ENCODE data around the gene SLC1A3.

The SLC1A3 gene

DNA sequence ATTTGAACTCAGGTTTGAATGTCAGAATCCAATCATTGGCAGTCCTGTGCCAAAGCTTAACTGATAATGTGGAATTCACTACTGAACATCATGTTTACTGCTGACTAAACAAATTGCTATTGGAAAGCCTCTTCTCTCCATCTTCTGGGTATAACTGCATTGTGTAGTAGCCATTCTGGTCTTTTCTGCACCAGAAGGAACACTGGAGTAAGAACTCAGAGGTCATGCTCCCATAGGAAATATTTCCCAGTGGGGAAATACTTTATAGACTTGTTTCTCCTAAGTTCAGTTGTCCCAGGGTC, 25.9 kb downstream of the SLC1A3 start:
- no peaks in the 10 kb centered on the region for H4K20me1 ChIP-seq (ENCODE audit: insufficient read depth, low read length)
- no peaks in the 10 kb centered on the region for H3K9me2 ChIP-seq (replicated peaks; ENCODE audit: insufficient read depth, low read length)
- H2AFZ ChIP-seq (ENCODE audit: low read length), result no peak overlapping the region
- no peaks in the 10 kb centered on the region for H3K36me3 ChIP-seq (replicated peaks; ENCODE audit: insufficient read depth, low read length)
- H3K9me3 ChIP-seq (replicated peaks; ENCODE audit: insufficient read depth, low read length), result no peaks in the 10 kb centered on the region
- no peaks in the 10 kb centered on the region for H3K4me1 ChIP-seq (ENCODE audit: low read length)
- no peak overlapping the region for H3K4me3 ChIP-seq (ENCODE audit: low read length)
- H3K4me2 ChIP-seq (ENCODE audit: low read depth, low read length), result no peak overlapping the region
- H3K27me3 ChIP-seq (replicated peaks; ENCODE audit: insufficient read depth, low read length), result no peaks in the 10 kb centered on the region
- H3F3A ChIP-seq (ENCODE audit: insufficient read depth, low read length), result no peaks in the 10 kb centered on the region
- H3K9ac ChIP-seq (ENCODE audit: low read length), result no peak overlapping the region
- no peak for DNase-seq
- no peak overlapping the region for H3K27ac ChIP-seq (ENCODE audit: low read length)
- H3K79me2 ChIP-seq (ENCODE audit: low read length), result no peaks in the 10 kb centered on the region
- TF ChIP-seq EZH2 (optimal IDR thresholded peaks at IDR 0.05; ENCODE audit: low read depth, low read length), result no peak
- TF ChIP-seq, protein P1, sequence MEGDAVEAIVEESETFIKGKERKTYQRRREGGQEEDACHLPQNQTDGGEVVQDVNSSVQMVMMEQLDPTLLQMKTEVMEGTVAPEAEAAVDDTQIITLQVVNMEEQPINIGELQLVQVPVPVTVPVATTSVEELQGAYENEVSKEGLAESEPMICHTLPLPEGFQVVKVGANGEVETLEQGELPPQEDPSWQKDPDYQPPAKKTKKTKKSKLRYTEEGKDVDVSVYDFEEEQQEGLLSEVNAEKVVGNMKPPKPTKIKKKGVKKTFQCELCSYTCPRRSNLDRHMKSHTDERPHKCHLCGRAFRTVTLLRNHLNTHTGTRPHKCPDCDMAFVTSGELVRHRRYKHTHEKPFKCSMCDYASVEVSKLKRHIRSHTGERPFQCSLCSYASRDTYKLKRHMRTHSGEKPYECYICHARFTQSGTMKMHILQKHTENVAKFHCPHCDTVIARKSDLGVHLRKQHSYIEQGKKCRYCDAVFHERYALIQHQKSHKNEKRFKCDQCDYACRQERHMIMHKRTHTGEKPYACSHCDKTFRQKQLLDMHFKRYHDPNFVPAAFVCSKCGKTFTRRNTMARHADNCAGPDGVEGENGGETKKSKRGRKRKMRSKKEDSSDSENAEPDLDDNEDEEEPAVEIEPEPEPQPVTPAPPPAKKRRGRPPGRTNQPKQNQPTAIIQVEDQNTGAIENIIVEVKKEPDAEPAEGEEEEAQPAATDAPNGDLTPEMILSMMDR (IDR thresholded peaks at IDR 0.05; ENCODE audit: low read length), result no peak
- TF ChIP-seq EZH2phosphoT487 (IDR thresholded peaks at IDR 0.05; ENCODE audit: low read length), result no peak

DNA sequence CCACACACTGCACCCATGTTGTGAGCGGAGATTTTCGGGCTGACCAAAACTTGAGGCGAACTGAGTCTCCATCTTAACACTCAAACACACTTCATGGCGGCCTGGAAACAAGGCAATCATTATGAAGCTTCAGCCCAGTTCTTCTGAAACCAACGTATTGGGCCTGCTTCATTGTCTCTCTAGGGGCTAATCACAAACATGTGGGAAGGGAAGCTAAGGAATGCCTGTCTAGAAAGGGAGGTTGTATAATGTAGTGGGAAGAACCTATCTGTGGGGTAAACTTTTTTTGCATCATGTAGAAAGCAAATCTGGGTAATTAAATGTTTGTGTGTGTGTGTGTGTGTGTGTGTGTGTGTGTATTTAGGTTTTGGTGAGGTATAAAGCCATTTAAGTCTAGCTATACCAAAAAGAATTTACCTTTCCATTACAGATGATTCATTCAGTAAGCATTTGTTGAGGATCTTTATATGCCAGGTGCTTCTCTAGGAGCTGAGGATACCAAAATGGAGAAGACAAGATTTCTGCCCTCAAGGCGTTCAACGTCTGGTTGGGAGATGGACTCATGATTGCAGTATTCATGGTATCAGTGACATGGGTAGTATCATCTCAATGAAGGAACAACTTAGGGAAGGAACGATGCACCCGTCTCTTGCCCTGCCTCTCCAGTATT, 29.4 kb downstream of the SLC1A3 start:
- Histone ChIP-seq H3K4me2 (ENCODE audit: low read depth, low read length) (no peak overlapping the region), H3F3A (ENCODE audit: insufficient read depth, low read length) (no peaks in the 10 kb centered on the region), H3K27me3 (replicated peaks; ENCODE audit: insufficient read depth, low read length) (no peaks in the 10 kb centered on the region), H3K4me3 (ENCODE audit: low read length) (no peak overlapping the region), H2AFZ (ENCODE audit: low read length) (no peak overlapping the region), H3K36me3 (replicated peaks; ENCODE audit: insufficient read depth, low read length) (no peaks in the 10 kb centered on the region), H3K79me2 (ENCODE audit: low read length) (no peaks in the 10 kb centered on the region), H3K4me1 (ENCODE audit: low read length) (no peaks in the 10 kb centered on the region), H3K27ac (ENCODE audit: low read length) (no peak overlapping the region), H3K9me2 (replicated peaks; ENCODE audit: insufficient read depth, low read length) (no peaks in the 10 kb centered on the region), H3K9me3 (replicated peaks; ENCODE audit: insufficient read depth, low read length) (no peaks in the 10 kb centered on the region), H3K9ac (ENCODE audit: low read length) (no peak overlapping the region), H4K20me1 (ENCODE audit: insufficient read depth, low read length) (no peaks in the 10 kb centered on the region)
- DNase-seq, result no peak
- no peak for TF ChIP-seq EZH2 (optimal IDR thresholded peaks at IDR 0.05; ENCODE audit: low read depth, low read length)
- TF ChIP-seq, protein P1 (IDR thresholded peaks at IDR 0.05; ENCODE audit: low read length), result no peak
- no peak for TF ChIP-seq EZH2phosphoT487 (IDR thresholded peaks at IDR 0.05; ENCODE audit: low read length)

DNA sequence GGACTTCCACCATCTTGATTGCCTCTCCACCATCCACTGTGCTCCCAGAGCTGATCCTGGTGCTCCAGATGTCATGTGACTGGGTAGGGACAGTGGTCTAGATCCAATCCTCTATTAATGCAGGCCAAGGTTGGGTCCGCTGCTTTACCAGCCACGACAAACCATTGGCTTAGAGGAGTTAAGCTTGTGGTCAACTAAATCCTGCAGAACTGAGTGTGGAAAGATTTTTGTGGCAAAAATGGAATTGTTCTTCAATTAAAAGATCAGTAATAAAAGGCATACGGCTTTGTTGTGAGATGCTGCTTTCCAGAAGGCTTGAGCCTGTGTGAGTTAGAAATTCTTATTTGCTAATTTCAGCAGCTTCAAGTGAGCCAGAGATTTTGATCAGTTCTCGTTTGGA, 30.7 kb downstream of the SLC1A3 start:
- H3K27ac ChIP-seq (ENCODE audit: low read length), result no peak overlapping the region
- TF ChIP-seq, protein P1 (IDR thresholded peaks at IDR 0.05; ENCODE audit: low read length), result no peak
- TF ChIP-seq EZH2 (optimal IDR thresholded peaks at IDR 0.05; ENCODE audit: low read depth, low read length), result no peak
- TF ChIP-seq EZH2phosphoT487 (IDR thresholded peaks at IDR 0.05; ENCODE audit: low read length), result no peak
- no peaks in the 10 kb centered on the region for H3K27me3 ChIP-seq (replicated peaks; ENCODE audit: insufficient read depth, low read length)
- DNase-seq, result no peak
- no peak overlapping the region for H3K9ac ChIP-seq (ENCODE audit: low read length)
- no peaks in the 10 kb centered on the region for H3K4me1 ChIP-seq (ENCODE audit: low read length)
- no peaks in the 10 kb centered on the region for H3K79me2 ChIP-seq (ENCODE audit: low read length)
- H3K4me3 ChIP-seq (ENCODE audit: low read length), result no peak overlapping the region
- H3K36me3 ChIP-seq (replicated peaks; ENCODE audit: insufficient read depth, low read length), result no peaks in the 10 kb centered on the region
- H3K4me2 ChIP-seq (ENCODE audit: low read depth, low read length), result no peak overlapping the region
- H3F3A ChIP-seq (ENCODE audit: insufficient read depth, low read length), result no peaks in the 10 kb centered on the region
- no peaks in the 10 kb centered on the region for H4K20me1 ChIP-seq (ENCODE audit: insufficient read depth, low read length)
- H2AFZ ChIP-seq (ENCODE audit: low read length), result no peak overlapping the region
- no peaks in the 10 kb centered on the region for H3K9me3 ChIP-seq (replicated peaks; ENCODE audit: insufficient read depth, low read length)
- no peaks in the 10 kb centered on the region for H3K9me2 ChIP-seq (replicated peaks; ENCODE audit: insufficient read depth, low read length)
